Right atrium auricular region (tissue), 2 donors: ENCODE data around the gene AQP11. TPM values are rescaled to one million over a fixed set of nuclear protein-coding genes. Genes with fewer than 3 reads are reported as not detected.

Experiments
- DNase-seq: peaks from one replicate; pipeline ENCODE4 v3.0.0-alpha.2; 2019; ENCODE audit warnings: low spot score
- H3K27ac ChIP-seq, 2 donors: fragments of 200-600 bp; sonication (generic); 1 replicate in 1 of 2; 2 replicates in 1 of 2; pipeline ENCODE4 v1.5.1; 2016 to 2019
- H3K27me3 ChIP-seq, 2 donors: fragments of 200-600 bp; sonication (generic); one replicate each; pipeline versions ENCODE4 v1.5.1 to v1.6.0; 2017 to 2019
- H3K36me3 ChIP-seq: fragments of 200-600 bp; sonication (generic); one replicate; pipeline ENCODE4 v1.5.1; 2016
- H3K4me1 ChIP-seq, 2 donors: fragments of 200-600 bp; sonication (generic); one replicate each; pipeline versions ENCODE4 v1.5.1 to v1.6.0; 2017 to 2019
- H3K4me3 ChIP-seq, 2 donors: fragments of 200-600 bp; sonication (generic); 1 replicate in 1 of 2; 2 replicates in 1 of 2; pipeline ENCODE4 v1.5.1; 2017 to 2019; ENCODE audit warnings: mild to moderate bottlenecking in 1 of 2, moderate library complexity in 1 of 2
- H3K9me3 ChIP-seq, 2 donors: fragments of 200-600 bp; sonication (generic); one replicate each; pipeline ENCODE4 v1.5.1; 2019
- CTCF ChIP-seq, 2 donors: fragments of 200-600 bp; sonication (generic); IDR thresholded peaks; one replicate each; pipeline ENCODE4 v1.5.1; 2019; ENCODE audit warnings: antibody characterized with exemption in 2 of 2
- total RNA-seq, 2 donors: library from RNA; depleted of rRNA; stranded (reverse); fragments of >200 nt; gene quantifications; one replicate each; pipeline ENCODE4 v1.1.0, GENCODE V29; 2016

AQP11 gene
- total RNA-seq, 2 donors from 2014 or later, result 0.86 to 1.7 TPM

DNA sequence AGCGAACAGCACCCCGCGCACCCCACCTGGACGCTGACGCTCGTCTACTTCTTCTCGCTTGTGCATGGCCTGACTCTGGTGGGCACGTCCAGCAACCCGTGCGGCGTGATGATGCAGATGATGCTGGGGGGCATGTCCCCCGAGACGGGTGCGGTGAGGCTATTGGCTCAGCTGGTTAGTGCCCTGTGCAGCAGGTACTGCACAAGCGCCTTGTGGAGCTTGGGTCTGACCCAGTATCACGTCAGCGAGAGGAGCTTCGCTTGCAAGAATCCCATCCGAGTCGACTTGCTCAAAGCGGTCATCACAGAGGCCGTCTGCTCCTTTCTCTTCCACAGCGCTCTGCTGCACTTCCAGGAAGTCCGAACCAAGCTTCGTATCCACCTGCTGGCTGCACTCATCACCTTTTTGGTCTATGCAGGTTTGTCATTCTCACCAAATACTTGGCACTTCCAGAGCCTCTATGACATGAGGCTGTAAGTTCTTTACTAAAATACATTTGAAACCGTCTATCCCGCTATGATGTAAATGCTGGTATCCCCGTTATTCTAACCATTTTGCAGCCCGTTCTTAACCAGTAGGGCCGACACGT, 535 bp downstream of the AQP11 start:
- TF ChIP-seq CTCF (IDR thresholded peaks at IDR 0.05), result no peak
- Histone ChIP-seq H3K4me3 (peak overlapping the region; percentile 57 to 63), H3K36me3 (no peaks in the 10 kb centered on the region), H3K27ac (peak overlapping the region; percentile 83 to 84), H3K27me3 (no peaks in the 10 kb centered on the region), H3K9me3 (no peaks in the 10 kb centered on the region), H3K4me1 (peaks cover 0 to 17% of the 10 kb centered on the region in 2 donors)
- no peak for DNase-seq

- TF ChIP-seq CTCF (IDR thresholded peaks at IDR 0.05), result no peak
- Histone ChIP-seq H3K27ac (no peak overlapping the region), H3K27me3 (no peaks in the 10 kb centered on the region), H3K4me3 (no peak overlapping the region), H3K4me1 (peaks cover 0 to 17% of the 10 kb centered on the region in 2 donors), H3K9me3 (no peaks in the 10 kb centered on the region), H3K36me3 (no peaks in the 10 kb centered on the region)
- DNase-seq, result no peak
Observed at GRCh38 chr11:77592727-77593126, 3.0 kb downstream of the AQP11 start.

DNA sequence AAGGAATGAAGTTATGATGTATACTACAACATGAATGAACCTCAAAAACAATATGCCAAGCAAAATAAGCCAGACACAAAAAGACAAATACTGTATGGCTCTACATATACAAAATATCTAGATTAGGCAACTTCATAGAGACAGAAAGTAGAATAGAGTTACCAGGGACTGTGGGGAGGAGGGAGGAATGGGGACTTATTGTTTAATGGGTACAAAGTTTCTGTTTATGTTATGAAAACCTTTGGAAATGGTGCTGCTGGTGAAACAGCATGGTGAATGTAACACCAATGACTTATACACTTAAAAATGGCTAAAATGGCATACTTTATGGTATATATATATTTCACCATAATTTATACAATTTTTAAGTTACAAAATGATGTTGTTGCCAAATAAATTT, 4.1 kb downstream of the AQP11 start:
- Histone ChIP-seq H3K4me3 (no peak overlapping the region), H3K9me3 (no peaks in the 10 kb centered on the region), H3K4me1 (peaks cover 0 to 13% of the 10 kb centered on the region in 2 donors), H3K36me3 (no peaks in the 10 kb centered on the region), H3K27ac (no peak overlapping the region), H3K27me3 (no peaks in the 10 kb centered on the region)
- no peak for DNase-seq
- no peak for TF ChIP-seq CTCF (IDR thresholded peaks at IDR 0.05)

GRCh38 chr11:77596626-77597025, 6.9 kb downstream of the AQP11 start:
- no peaks in the 10 kb centered on the region for H3K27me3 ChIP-seq
- no peak overlapping the region for H3K27ac ChIP-seq
- no peak for DNase-seq

GRCh38 chr11:77598195-77598594, 8.4 kb downstream of the AQP11 start:
- no peak for TF ChIP-seq CTCF (IDR thresholded peaks at IDR 0.05)
- H3K4me1 ChIP-seq, result peaks cover 0 to 14% of the 10 kb centered on the region in 2 donors
- H3K4me3 ChIP-seq, result no peak overlapping the region
- H3K27me3 ChIP-seq, result no peaks in the 10 kb centered on the region
- no peaks in the 10 kb centered on the region for H3K36me3 ChIP-seq
- no peaks in the 10 kb centered on the region for H3K9me3 ChIP-seq
- DNase-seq, result no peak
- no peak overlapping the region for H3K27ac ChIP-seq

More at GRCh38 chr11:77596626-77597025, 6.9 kb downstream of the AQP11 start:
- no peak for TF ChIP-seq CTCF (IDR thresholded peaks at IDR 0.05)
- Histone ChIP-seq H3K4me1 (peaks cover 0 to under 1% of the 10 kb centered on the region in 2 donors), H3K4me3 (no peak overlapping the region), H3K36me3 (no peaks in the 10 kb centered on the region), H3K9me3 (no peaks in the 10 kb centered on the region)
